ENCODE data around the gene TMEM255B.
"Not testable (repeated sequence)": the region's sequence is repeated elsewhere in the genome, so short reads cannot be mapped to it uniquely, and the experiment has no call there.

Gene TMEM255B

GRCh38 chr13:113816254-113816929 is 57.4 kb downstream of the TMEM255B start:
- no peak for DNase-seq (ENCODE audit: low read depth in 1 of 2, low spot score in 1 of 2)

- peak; percentile 76 to 80 for DNase-seq (ENCODE audit: low read depth in 1 of 2, low spot score in 1 of 2)
Measured at GRCh38 chr13:113816946-113817859, 58.2 kb downstream of the TMEM255B start.

GRCh38 chr13:113817860-113818691 is 59.0 kb downstream of the TMEM255B start:
- DNase-seq (ENCODE audit: low read depth in 1 of 2, low spot score in 1 of 2), result no peak

- DNase-seq (ENCODE audit: low read depth in 1 of 2, low spot score in 1 of 2), result no peak
Measured at GRCh38 chr13:113818700-113819295, 59.8 kb downstream of the TMEM255B start.

GRCh38 chr13:113819341-113819730 is 60.3 kb downstream of the TMEM255B start:
- DNase-seq (ENCODE audit: low read depth in 1 of 2, low spot score in 1 of 2), result no peak

- DNase-seq (ENCODE audit: low read depth in 1 of 2, low spot score in 1 of 2), result no peak
Measured at GRCh38 chr13:113819731-113820715, 61.0 kb downstream of the TMEM255B start.

GRCh38 chr13:113820813-113821651 is 62.0 kb downstream of the TMEM255B start:
- no peak for DNase-seq (ENCODE audit: low read depth in 1 of 2, low spot score in 1 of 2)

GRCh38 chr13:113821847-113822246 is 62.8 kb downstream of the TMEM255B start:
- no peak for DNase-seq (ENCODE audit: low read depth in 1 of 2, low spot score in 1 of 2)

- no peak for DNase-seq (ENCODE audit: low read depth in 1 of 2, low spot score in 1 of 2)
Measured at GRCh38 chr13:113822266-113822665, 63.2 kb downstream of the TMEM255B start.

GRCh38 chr13:113822956-113823744 is 64.1 kb downstream of the TMEM255B start:
- no peak for DNase-seq (ENCODE audit: low read depth in 1 of 2, low spot score in 1 of 2)

GRCh38 chr13:113823771-113824170 is 64.7 kb downstream of the TMEM255B start:
- DNase-seq (ENCODE audit: low read depth in 1 of 2, low spot score in 1 of 2), result no peak

GRCh38 chr13:113825841-113826240 is 66.8 kb downstream of the TMEM255B start:
- DNase-seq (ENCODE audit: low read depth in 1 of 2, low spot score in 1 of 2), result no peak

- DNase-seq (ENCODE audit: low read depth in 1 of 2, low spot score in 1 of 2), result not testable (repeated sequence)
Measured at GRCh38 chr13:113826446-113826845, 67.4 kb downstream of the TMEM255B start.

- DNase-seq (ENCODE audit: low read depth in 1 of 2, low spot score in 1 of 2), result no peak
Measured at GRCh38 chr13:113827021-113827420, 68.0 kb downstream of the TMEM255B start.

- DNase-seq (ENCODE audit: low read depth in 1 of 2, low spot score in 1 of 2), result no peak
Measured at GRCh38 chr13:113828282-113828825, 69.3 kb downstream of the TMEM255B start.

GRCh38 chr13:113830426-113830950 is 71.5 kb downstream of the TMEM255B start:
- not testable (repeated sequence) for DNase-seq (ENCODE audit: low read depth in 1 of 2, low spot score in 1 of 2)

GRCh38 chr13:113831061-113831460 is 72.0 kb downstream of the TMEM255B start:
- DNase-seq (ENCODE audit: low read depth in 1 of 2, low spot score in 1 of 2), result no peak

- DNase-seq (ENCODE audit: low read depth in 1 of 2, low spot score in 1 of 2), result no peak
Measured at GRCh38 chr13:113832205-113832604, 73.2 kb downstream of the TMEM255B start.
